Activated naive CD4-positive, alpha-beta T cell treated with anti-CD3 and anti-CD28 coated beads, Interleukin-2, amount 10 ng/mL, durations not matched to agents 7 days and 5 days (primary cell): Measurements from ENCODE around the gene ANKRD18B.
"Not testable (repeated sequence)": the region's sequence is repeated elsewhere in the genome, so short reads cannot be mapped to it uniquely, and the experiment has no call there.

Experiments
- CTCF ChIA-PET: fragments of 350-600 bp; sonication (Branson Sonifier 250); formaldehyde crosslinking; loops from one replicate; lab custom pipeline; 2021; ENCODE audit warnings: antibody characterized with exemption; lab: Charles Lee
- DNase-seq: peaks from one replicate; pipeline ENCODE4 v3.0.0-alpha.2; 2020
- H3K27ac Mint-ChIP-seq: one replicate; pipeline ENCODE4 v1.8.0; 2021; ENCODE audit warnings: mild to moderate bottlenecking, moderate library complexity, mixed read lengths
- H3K27me3 Mint-ChIP-seq: one replicate; pipeline ENCODE4 v1.8.0; 2021; ENCODE audit warnings: mild to moderate bottlenecking, mixed read lengths
- H3K36me3 Mint-ChIP-seq: one replicate; pipeline ENCODE4 v1.8.0; 2021; ENCODE audit warnings: mixed read lengths
- H3K4me1 Mint-ChIP-seq: one replicate; pipeline ENCODE4 v1.8.0; 2021; ENCODE audit warnings: mixed read lengths
- H3K4me3 Mint-ChIP-seq: one replicate; pipeline ENCODE4 v1.8.0; 2021; ENCODE audit warnings: mild to moderate bottlenecking, moderate library complexity, mixed read lengths
- H3K9me3 Mint-ChIP-seq: one replicate; pipeline ENCODE4 v1.8.0; 2021; ENCODE audit warnings: mixed read lengths

ANKRD18B gene

GRCh38 chr9:33515342-33515995 lies 8.6 kb upstream of the ANKRD18B start:
- CTCF ChIA-PET, H3K36me3 Mint-ChIP-seq, H3K4me3 Mint-ChIP-seq, H3K4me1 Mint-ChIP-seq, DNase-seq, H3K9me3 Mint-ChIP-seq, H3K27ac Mint-ChIP-seq: not testable (repeated sequence)
- H3K27me3 Mint-ChIP-seq = peaks cover 25% of the 10 kb centered on the region

- CTCF ChIA-PET, DNase-seq, H3K27ac Mint-ChIP-seq, H3K9me3 Mint-ChIP-seq, H3K4me1 Mint-ChIP-seq, H3K36me3 Mint-ChIP-seq, H3K4me3 Mint-ChIP-seq: not testable (repeated sequence)
- H3K27me3 Mint-ChIP-seq = peaks cover 24% of the 10 kb centered on the region
These were observed 7.7 kb upstream of the ANKRD18B start for GRCh38 chr9:33516397-33516796.

GRCh38 chr9:33517373-33517772 lies 6.7 kb upstream of the ANKRD18B start:
- Mint-ChIP-seq H3K27me3 (peaks cover 34% of the 10 kb centered on the region), H3K4me1 (no peaks in the 10 kb centered on the region), H3K27ac (no peak overlapping the region), H3K36me3 (no peaks in the 10 kb centered on the region), H3K4me3 (no peak overlapping the region), H3K9me3 (no peaks in the 10 kb centered on the region)
- CTCF ChIA-PET = interaction anchor here (0.6 to 1.4 kb wide), 3 partner anchors 15 to 143 kb away, joined by 3 read pairs; no protein-coding TSS in a partner anchor
- no peak for DNase-seq

- H3K27ac Mint-ChIP-seq, H3K9me3 Mint-ChIP-seq, DNase-seq, H3K4me1 Mint-ChIP-seq, H3K36me3 Mint-ChIP-seq, H3K4me3 Mint-ChIP-seq: not testable (repeated sequence)
- CTCF ChIA-PET = interaction anchor here (1.2 to 1.4 kb wide), 2 partner anchors 16 to 143 kb away, joined by 3 read pairs; no protein-coding TSS in a partner anchor
- peaks cover 37% of the 10 kb centered on the region for H3K27me3 Mint-ChIP-seq
These were observed 6.0 kb upstream of the ANKRD18B start for GRCh38 chr9:33517934-33518577.

GRCh38 chr9:33521861-33522260 lies 2.2 kb upstream of the ANKRD18B start:
- H3K36me3 Mint-ChIP-seq, H3K9me3 Mint-ChIP-seq, H3K4me3 Mint-ChIP-seq, DNase-seq, H3K27ac Mint-ChIP-seq, CTCF ChIA-PET: not testable (repeated sequence)
- H3K4me1 Mint-ChIP-seq = peaks cover 11% of the 10 kb centered on the region
- H3K27me3 Mint-ChIP-seq = peaks cover 48% of the 10 kb centered on the region

GRCh38 chr9:33524306-33524947 lies 376 bp downstream of the ANKRD18B start:
- peak overlapping the region; percentile 79 for H3K4me3 Mint-ChIP-seq

GRCh38 chr9:33528069-33528468 lies 4.0 kb downstream of the ANKRD18B start:
- H3K9me3 Mint-ChIP-seq, H3K36me3 Mint-ChIP-seq, CTCF ChIA-PET, H3K4me3 Mint-ChIP-seq, DNase-seq, H3K4me1 Mint-ChIP-seq, H3K27ac Mint-ChIP-seq: not testable (repeated sequence)
- peaks cover 58% of the 10 kb centered on the region for H3K27me3 Mint-ChIP-seq

More at GRCh38 chr9:33524306-33524947, 376 bp downstream of the ANKRD18B start:
- peaks cover 11% of the 10 kb centered on the region for H3K4me1 Mint-ChIP-seq
- H3K27me3 Mint-ChIP-seq = peaks cover 66% of the 10 kb centered on the region
- CTCF ChIA-PET = interaction anchor here (0.8 to 1.3 kb wide), 3 partner anchors 14 to 77 kb away, joined by 3 to 4 read pairs (median 3); no protein-coding TSS in a partner anchor
- DNase-seq = peak; percentile 39
- no peaks in the 10 kb centered on the region for H3K36me3 Mint-ChIP-seq
- no peaks in the 10 kb centered on the region for H3K9me3 Mint-ChIP-seq
- no peak overlapping the region for H3K27ac Mint-ChIP-seq

GRCh38 chr9:33533958-33534357 lies 9.9 kb downstream of the ANKRD18B start:
- H3K4me1 Mint-ChIP-seq, H3K27ac Mint-ChIP-seq, H3K36me3 Mint-ChIP-seq, CTCF ChIA-PET, H3K9me3 Mint-ChIP-seq, DNase-seq, H3K4me3 Mint-ChIP-seq: not testable (repeated sequence)
- peaks cover 31% of the 10 kb centered on the region for H3K27me3 Mint-ChIP-seq

GRCh38 chr9:33535541-33535940 lies 11.5 kb downstream of the ANKRD18B start:
- no peaks in the 10 kb centered on the region for H3K36me3 Mint-ChIP-seq
- H3K9me3 Mint-ChIP-seq = no peaks in the 10 kb centered on the region
- no peak overlapping the region for H3K4me3 Mint-ChIP-seq
- H3K27ac Mint-ChIP-seq = no peak overlapping the region
- peaks cover 22% of the 10 kb centered on the region for H3K27me3 Mint-ChIP-seq
- CTCF ChIA-PET = no interaction called here
- H3K4me1 Mint-ChIP-seq = no peaks in the 10 kb centered on the region
- DNase-seq = no peak

GRCh38 chr9:33543463-33543862 lies 19.4 kb downstream of the ANKRD18B start:
- H3K27me3 Mint-ChIP-seq = peaks cover 48% of the 10 kb centered on the region
- H3K36me3 Mint-ChIP-seq, DNase-seq, H3K4me3 Mint-ChIP-seq, H3K4me1 Mint-ChIP-seq, H3K9me3 Mint-ChIP-seq, H3K27ac Mint-ChIP-seq, CTCF ChIA-PET: not testable (repeated sequence)

GRCh38 chr9:33545715-33546114 lies 21.7 kb downstream of the ANKRD18B start:
- H3K4me3 Mint-ChIP-seq, H3K27ac Mint-ChIP-seq, DNase-seq, H3K36me3 Mint-ChIP-seq, H3K4me1 Mint-ChIP-seq, CTCF ChIA-PET, H3K9me3 Mint-ChIP-seq: not testable (repeated sequence)
- H3K27me3 Mint-ChIP-seq = peaks cover 46% of the 10 kb centered on the region

GRCh38 chr9:33548816-33549215 lies 24.8 kb downstream of the ANKRD18B start:
- H3K4me3 Mint-ChIP-seq, DNase-seq, H3K9me3 Mint-ChIP-seq, H3K27ac Mint-ChIP-seq, H3K4me1 Mint-ChIP-seq, H3K36me3 Mint-ChIP-seq, CTCF ChIA-PET: not testable (repeated sequence)
- peaks cover 31% of the 10 kb centered on the region for H3K27me3 Mint-ChIP-seq

- H3K4me3 Mint-ChIP-seq, CTCF ChIA-PET, DNase-seq, H3K27ac Mint-ChIP-seq, H3K36me3 Mint-ChIP-seq, H3K4me1 Mint-ChIP-seq, H3K9me3 Mint-ChIP-seq: not testable (repeated sequence)
- H3K27me3 Mint-ChIP-seq = peaks cover 34% of the 10 kb centered on the region
These were observed 25.4 kb downstream of the ANKRD18B start for GRCh38 chr9:33549418-33549817.

GRCh38 chr9:33551183-33551582 lies 27.1 kb downstream of the ANKRD18B start:
- not testable (repeated sequence) for H3K9me3 Mint-ChIP-seq

More at GRCh38 chr9:33551183-33551582, 27.1 kb downstream of the ANKRD18B start:
- H3K27ac Mint-ChIP-seq, CTCF ChIA-PET, H3K36me3 Mint-ChIP-seq, DNase-seq, H3K4me1 Mint-ChIP-seq, H3K4me3 Mint-ChIP-seq: not testable (repeated sequence)
- H3K27me3 Mint-ChIP-seq = peaks cover 30% of the 10 kb centered on the region
